HG03175 (cell line): Measurements from ENCODE around the gene PRIM2.
"Not testable (repeated sequence)": the region's sequence is repeated elsewhere in the genome, so short reads cannot be mapped to it uniquely, and the experiment has no call there.

ENCODE experiments used
- ATAC-seq: cut with Tn5 transposase; IDR thresholded peaks from one replicate; pipeline ENCODE4 v1.9.1; 2021; ENCODE audit warnings: mild to moderate bottlenecking, moderate library complexity; ENCODE audit not compliant: unreplicated experiment

PRIM2 gene

DNA sequence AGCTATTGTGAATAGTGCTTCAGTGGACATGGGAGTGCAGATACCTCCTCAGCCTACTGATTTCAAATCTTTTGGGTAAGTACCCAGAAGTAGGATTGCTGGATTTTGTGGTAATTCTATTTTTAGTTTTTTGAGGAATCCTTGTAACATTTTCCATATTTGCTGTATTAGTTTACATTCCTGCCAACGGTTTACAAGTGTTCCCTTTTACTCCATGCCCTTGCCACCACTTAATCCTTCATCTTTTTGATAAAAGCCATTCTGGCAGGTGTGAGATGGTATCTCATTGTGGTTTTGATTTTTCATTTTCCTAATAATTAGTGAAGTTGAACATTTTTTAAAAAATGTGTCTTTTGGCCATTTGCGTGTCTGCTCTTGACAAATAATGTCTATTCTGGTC is 125.8 kb downstream of the PRIM2 start:
- not testable (repeated sequence) for ATAC-seq

DNA sequence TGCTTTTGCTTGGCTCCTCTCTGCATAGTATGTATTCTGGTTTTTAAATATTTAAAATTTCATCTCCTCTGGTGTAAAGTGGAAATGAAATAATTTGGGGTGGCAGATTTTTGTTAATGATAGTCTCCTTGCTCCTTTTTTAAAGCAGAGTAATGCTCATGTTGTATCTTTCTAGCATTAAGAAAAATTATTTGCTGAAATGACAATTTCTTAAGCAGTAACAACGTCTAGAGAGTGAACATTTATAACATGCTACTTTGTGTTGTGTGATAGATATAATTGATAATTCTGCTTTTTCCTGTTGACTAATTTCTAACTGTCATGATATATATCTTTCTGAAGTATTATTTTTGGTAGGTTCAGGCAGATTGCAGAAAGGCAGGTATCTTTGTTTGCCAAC is 127.4 kb downstream of the PRIM2 start:
- not testable (repeated sequence) for ATAC-seq

DNA sequence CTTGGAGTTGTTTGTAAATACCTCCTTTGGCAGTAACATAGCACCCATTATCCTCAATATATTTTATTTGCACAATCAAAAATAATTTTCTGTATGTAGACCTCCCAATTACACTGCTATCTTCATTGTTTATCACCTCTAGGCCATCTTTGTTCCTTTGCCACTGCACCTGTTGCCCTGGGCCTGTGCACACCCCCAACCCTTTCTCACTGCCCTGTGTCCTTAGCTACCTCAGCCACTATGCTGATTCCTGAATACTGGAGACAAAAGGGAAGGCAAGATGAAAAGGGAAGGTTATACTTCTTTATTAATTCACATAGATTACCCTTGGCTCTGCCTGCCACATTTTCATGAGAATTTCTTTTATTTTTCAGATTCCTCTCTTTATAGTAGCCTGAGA is 127.9 kb downstream of the PRIM2 start:
- ATAC-seq, result not testable (repeated sequence)

DNA sequence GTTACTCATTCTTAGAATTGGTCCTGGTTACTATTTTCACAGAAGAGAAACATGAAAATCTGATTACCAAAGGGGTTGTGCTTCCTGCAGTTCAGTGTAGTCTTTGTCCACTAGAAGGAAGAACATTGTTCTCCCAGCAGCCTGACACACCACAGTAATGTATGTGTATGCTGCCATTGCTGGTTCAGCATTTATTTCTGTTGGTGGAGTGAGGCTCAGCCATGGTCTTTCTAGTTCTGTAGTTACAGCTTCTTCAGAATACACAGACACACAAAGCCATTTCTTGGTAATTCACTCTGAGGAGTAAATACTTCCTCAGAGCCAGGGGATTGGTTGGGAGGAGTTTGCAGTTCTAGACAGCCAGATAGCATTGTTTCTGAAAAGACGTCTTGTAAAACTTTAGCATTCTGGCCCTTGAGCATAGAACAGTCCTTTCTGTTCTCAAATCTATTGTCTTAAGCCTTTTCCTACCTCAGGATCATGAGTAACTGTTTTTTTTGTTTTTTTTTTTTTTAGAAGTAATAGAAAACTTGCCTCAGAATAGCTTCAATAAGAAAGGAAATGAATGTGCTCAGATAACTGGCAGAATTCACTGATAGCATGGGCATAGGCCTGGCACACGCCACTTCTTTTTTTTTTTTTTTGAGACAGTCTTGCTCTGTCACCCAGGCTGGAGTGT is 128.5 kb downstream of the PRIM2 start:
- not testable (repeated sequence) for ATAC-seq

DNA sequence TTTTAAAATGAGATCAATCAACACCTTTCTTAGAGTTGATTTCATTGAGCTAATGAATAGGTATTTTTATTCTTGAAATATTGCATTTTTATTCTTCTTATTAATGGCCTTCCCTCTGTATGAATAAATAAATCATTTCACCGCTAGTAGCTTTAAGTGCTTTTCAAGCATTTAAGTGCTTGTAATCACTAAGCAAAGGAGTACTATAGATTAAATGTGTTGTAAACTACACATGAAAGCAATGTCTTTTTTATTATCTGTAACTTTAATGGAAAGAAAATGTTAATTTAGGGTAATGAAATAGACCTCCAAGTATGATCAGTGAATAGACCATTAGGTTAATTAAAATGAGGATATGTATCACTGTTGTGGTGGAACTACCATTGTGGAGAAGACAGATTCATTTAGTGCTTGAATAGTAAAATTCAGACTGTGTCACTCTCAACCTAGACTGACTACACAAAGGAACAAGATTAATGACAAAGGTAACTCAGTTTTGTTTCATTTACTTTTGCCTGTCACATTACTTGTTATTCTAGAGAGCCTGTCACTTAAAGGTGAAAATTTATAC is 132.2 kb downstream of the PRIM2 start:
- ATAC-seq, result not testable (repeated sequence)

DNA sequence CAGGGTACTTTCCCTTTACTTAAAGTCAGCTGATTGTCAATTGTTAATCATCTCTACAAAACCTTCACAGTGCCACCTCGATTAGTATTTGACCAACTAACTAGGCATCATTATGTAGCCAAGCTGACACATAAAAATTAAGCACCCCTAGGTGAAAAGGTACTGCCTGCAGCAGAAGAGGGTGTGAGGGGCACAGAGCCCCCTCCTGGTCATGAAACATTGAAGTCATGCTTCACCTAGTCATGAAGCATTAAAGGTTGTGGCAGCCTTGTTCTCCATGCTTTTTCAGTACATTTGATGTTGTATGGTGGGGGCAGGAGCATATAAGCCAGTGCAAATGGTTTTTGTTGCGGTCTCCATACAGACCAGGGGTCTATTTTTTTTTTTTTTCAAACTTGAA is 142.4 kb downstream of the PRIM2 start:
- ATAC-seq, result not testable (repeated sequence)

DNA sequence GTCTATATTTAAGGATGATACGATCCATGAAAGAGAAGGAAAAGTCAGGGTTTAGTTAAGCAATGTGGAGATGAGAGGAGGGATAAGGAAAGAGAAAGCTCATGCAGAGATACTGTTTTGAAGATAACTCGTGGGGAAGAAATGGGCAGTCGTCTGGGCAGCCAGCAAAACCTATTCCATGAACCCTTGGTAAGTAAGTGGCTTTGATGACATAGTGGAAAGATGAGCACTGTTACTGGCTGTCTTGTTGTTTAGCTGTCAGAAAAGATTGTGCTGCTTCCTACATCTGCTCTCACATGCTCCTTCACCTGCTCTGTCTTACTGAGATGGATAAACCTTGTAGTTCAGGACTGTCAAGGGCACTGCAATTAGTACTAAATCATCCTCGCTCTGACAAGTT is 143.6 kb downstream of the PRIM2 start:
- ATAC-seq, result not testable (repeated sequence)

DNA sequence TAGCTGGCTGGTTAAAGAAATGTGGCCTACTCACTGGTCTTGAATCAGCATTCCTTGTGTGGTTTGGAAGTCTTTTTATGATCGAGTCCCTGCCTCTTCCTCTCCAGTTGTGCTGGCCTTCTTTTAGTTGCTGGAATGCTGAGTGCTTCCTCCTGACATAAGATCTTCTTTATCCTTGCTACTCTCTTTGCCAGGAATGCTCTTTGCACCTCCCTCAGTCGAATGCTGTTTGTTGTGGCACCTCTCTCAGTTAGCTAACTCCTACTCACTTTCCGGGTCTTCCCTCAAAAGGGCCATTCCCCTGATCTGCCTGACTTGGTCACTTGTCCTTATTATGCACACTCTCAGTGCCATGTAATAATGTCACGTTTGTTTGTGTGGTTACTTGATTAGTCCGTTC is 146.4 kb downstream of the PRIM2 start:
- ATAC-seq, result not testable (repeated sequence)

DNA sequence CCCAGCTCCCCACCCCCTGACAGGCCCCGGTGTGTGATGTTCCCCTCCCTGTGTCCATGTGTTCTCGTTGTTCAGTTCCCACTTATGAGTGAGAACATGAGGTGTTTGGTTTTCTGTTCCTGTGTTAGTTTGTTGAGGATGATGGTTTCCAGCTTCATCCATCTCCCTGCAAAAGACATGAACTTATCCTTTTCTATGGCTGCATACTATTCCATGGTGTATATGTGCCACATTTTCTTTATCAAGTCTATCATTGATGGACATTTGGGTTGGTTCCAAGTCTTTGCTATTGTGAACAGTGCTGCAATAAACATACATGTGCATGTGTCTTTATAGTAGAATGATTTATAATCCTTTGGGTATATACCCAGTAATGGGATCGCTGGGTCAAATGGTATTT is 148.5 kb downstream of the PRIM2 start:
- not testable (repeated sequence) for ATAC-seq

DNA sequence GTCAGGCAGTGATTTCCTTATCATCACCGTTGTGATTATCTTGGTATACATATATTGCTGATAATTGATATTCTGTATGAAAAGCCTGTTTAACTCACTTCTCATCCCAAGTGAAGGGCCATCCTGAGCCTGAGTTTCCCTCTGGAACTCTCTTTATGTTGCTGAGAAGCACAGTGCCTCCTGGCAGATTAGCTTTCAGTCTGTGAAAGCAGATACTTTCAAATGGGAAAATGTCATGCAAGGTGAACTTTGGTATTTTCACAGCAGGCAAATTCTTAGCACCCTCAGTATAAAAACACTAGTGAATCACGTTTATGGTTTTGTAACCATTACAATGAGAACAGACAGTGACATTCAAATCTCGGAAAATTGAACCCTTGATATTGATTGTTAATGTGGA is 151.6 kb downstream of the PRIM2 start:
- ATAC-seq, result no peak

DNA sequence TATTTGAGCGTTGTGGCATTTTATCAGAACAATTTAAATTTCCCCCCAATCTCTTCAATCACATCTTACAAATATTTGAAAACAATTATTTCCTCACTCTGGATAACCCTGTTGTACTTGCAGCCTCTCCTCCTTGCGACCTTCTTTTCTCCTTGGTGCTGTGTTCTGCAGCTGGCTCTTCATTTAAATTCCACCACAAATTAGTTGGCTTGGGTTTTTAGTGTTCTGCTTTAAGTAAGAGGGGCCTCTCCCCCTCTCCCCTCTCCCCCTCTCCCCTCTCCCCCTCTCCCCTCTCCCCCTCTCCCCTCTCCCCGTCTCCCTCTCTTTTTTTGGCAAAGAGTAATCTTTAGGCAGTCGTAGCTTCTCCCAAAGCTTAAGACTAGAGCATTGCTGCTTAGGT is 152.7 kb downstream of the PRIM2 start:
- ATAC-seq, result not testable (repeated sequence)

DNA sequence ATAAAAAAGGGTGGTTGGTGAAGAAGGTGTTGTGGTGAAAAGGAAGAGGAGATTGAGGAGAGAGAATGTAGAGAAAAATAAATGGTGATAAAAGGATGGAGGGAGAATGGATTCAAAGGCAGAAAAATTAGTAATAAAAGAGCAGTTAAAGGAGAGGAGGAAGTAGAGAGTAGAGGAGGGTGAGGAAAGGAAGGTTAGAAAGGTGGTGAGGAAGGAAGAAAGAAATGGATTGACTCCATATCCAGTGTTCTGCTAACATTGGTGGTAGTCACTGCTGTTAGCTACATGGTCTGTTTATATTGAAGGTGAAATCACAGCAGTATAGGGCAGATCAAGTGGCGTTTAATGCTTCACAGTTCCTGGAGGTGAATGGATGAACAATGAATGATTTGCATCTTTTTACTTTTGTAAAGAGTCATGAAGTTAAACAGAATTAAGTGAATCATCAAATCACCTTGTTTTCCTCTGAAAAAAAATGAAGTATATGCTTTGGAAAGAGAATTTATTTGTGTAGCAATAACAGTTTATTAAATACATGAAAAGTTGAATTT is 154.0 kb downstream of the PRIM2 start:
- ATAC-seq, result not testable (repeated sequence)

DNA sequence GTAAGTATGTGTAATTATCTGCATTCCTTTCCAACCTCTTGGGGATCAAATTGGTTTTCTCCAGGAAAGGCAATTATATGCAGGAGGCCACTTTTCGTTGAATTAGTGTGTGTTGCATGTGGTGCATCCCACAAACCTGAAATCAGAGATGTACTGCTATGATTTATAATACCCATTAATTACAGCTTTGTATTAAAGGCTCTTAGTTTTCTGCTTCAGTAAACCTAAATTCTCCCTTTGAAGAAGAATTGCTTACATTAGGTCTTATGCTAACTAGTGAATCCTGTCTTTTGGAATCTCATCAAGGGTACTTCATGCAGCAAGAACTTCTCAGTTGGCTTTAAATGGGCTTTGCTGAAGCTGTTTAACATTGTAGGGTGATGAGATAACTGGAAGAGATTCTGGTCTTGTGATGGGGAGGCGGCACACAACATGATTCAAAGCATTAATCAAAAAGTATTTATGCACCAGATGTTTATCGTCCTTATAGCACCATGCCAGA is 155.5 kb downstream of the PRIM2 start:
- not testable (repeated sequence) for ATAC-seq

DNA sequence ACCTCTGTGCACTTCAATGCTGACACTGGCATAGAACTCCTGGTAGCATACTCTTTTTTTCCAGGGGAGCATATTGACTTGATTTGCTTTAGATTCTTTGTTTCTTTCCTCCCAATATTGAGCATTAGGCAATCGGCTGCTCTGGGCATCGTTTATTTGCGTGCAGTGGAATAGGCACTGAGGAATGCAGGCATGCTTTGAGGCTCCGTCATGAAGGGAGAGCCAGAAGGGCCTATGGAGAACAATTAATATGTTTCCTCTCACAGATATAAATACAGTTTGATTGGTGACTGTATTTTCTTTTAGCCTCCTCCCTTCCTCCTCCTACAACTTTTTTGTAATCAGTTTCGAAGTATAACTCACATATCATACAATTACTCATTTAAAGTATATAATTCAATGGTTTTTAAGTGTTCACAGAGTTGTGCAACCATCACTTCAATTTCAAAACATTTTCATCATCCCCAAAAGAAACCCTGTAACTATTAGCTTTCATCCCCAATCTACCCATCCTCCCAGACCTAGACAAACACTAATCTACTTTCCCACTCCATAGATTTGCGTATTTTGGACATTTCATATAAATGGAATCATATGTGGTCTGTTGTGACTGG is 157.5 kb downstream of the PRIM2 start:
- not testable (repeated sequence) for ATAC-seq

DNA sequence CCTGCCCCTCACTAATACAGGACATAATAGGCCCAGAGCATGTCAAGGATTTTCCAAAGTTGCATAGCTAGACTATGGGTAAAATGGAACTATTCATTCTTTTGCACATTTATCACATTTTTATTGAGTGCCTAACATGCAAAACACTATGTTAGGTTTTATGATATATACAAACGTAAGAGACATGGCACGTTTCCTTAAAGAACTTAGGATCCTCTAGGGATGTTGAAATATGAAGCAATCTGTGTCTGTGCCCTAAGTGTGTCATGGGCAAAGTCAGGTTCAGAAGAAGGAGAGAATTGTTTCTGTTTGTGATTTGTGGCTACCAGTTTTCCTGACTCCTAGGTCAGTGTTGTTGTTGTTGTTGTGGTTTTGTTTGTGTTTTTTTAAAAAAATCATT is 158.2 kb downstream of the PRIM2 start:
- ATAC-seq, result not testable (repeated sequence)

DNA sequence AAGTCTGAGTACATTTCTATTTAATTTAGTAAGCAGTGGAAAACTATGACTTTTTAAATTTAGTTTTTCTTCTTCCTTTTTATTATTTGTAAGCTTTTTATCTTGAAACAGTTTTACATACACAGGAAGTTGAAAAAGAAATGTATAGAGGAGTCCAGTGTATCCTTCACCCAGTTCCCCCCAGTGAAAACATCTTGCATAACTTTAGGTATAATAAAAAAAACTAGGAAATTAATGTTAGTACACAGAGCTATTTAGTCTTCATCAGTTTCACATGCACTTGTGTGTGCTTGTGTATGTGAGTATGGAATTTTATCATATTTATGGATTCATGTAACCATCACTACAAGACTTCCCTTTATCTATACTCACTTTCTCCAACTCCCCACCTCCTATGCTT is 162.8 kb downstream of the PRIM2 start:
- ATAC-seq, result not testable (repeated sequence)

DNA sequence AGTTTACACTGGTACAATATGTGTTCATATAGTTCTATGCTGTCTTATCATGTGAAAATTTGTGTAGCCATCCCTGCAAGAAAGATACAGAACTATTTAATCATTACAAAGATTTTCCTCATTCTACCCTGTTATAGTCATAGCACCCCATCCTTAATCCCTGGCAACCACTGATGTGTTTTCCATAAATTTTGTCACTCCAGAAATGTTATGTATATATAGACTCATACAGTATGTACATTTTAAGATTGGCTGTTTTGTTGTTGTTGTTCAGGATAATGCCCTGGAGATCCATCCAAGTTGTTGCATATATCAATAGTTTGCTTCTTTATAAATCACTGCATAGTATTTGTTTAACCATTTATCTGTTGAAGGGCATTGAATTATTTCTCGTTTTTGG is 163.7 kb downstream of the PRIM2 start:
- ATAC-seq, result not testable (repeated sequence)

DNA sequence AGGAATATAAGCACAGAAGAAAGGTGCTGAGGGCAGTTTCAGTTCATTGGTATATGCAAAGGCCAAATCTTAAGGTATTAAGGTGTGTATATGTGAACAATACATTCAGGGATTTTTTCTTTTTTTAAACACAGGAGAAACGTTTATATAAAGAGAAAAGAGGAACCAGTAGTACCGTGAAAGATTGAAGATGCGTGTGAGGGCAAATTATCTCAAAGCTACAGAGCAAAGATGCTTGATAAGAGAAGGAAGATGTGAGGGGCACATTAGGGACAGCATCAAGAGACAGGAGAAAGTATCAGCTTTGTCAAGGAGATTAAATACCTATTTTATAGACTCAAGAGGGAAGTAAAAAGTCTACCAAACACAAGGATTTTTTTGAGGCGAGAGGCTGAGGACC is 165.0 kb downstream of the PRIM2 start:
- not testable (repeated sequence) for ATAC-seq

DNA sequence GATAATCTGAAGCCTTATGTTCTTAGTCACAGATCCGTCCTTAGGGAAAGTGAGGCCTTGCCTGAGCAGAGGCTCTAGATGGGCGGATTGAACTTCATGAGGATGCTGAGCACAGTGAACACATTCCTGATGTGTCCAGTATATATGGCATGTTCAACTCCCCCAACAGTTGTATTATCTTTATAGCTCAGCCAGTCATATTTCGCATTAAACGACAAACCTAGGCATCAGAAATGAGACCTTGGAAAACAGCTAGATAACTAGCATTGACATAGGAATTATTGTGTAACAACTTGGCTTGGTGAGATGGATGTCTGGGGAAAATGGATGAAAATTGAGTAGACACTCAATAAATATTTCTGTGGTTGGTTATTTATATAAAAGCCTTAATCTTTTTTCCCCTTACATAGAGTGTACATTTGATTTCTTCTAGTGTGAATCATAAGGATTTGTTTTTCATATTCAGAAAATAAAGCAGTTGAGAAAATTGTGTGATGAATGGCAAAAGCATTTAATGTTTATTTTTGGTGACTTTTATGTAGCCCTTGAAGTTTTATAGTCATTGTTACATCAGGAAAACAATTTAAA is 169.2 kb downstream of the PRIM2 start:
- ATAC-seq, result not testable (repeated sequence)

DNA sequence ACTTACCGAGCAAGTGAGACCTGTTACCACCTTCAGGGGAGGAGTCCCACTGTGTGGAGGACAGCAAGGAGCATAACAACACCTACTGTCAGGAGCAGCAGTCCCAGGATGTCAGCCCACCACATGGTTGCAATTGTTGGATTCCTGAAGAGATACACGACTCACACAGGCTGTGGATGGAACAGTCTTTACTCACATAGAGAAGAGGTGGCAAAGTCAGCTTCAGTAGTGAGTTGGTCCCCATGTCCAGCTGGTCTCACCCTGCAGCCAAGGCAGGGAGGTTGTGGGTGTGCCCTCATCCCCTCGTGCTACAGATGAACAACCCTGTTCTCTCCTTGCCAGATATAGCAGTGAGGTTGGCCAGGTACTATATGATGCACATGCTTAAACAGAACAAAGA is 171.1 kb downstream of the PRIM2 start:
- not testable (repeated sequence) for ATAC-seq

DNA sequence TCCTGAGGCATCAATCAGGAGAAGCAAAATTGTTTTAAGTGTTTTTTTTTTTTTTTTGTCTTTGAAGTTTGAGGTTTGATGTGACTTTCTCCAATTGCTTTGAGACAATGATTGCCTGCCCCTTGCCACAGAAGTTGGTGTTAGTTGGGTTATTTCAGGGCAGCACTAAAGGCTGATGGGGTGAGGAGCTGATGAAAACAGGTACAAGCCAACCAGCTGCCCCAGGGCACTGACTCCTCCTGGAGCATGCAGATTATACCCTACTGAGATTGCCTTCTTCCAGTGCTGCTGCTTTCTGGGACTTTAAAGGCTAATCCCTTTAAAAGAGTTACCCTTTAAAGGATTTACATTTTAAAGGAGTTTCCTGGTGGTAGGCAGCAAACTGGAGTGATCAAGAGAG is 172.5 kb downstream of the PRIM2 start:
- not testable (repeated sequence) for ATAC-seq
